HUDEP-2 (cell line): Measurements from ENCODE around the gene TSNAXIP1.
A peak's percentile ranks its signal among the peaks of the same experiment; 100 is the strongest.

Experiments
- DNase-seq, 76 experiments: peaks; one replicate each; lab custom pipeline; 2025; ENCODE audit not compliant: unreplicated experiment in 76 of 76; lab: John Stamatoyannopoulos, UW

Gene TSNAXIP1

GRCh38 chr16:67806428-67807147 lies at the start of gene TSNAXIP1, which contains the start of gene RANBP10:
Gene TSNAXIP1 (plus strand): TSS chr16:67806889. CDS start chr16:67807150, 261 bp downstream.
Gene RANBP10 (minus strand): TSS chr16:67806560. CDS start chr16:67806536, 24 bp downstream.
- peak; percentile 78 to 99 (median 96) for DNase-seq

DNA sequence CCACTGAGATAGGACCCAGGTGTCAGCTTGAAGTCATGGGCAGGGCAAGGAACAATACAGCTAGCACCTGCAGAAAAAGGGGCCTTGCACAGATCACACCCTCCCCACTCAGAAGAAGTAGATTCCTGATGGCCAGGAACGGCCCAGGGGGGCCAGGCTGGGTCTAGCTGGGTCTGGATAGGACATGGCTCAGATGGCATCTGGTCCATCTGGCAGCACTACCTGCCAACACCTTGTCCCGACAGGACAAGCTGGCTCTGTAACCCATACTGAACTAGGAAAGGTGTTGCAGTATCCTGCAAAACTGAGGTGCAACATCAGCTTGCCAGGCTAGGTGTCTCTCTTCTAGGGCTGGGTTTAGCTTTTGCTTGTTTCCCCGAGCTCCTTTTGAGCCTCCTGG lies 48.7 kb upstream of the TSNAXIP1 start:
- no peak for DNase-seq

DNA sequence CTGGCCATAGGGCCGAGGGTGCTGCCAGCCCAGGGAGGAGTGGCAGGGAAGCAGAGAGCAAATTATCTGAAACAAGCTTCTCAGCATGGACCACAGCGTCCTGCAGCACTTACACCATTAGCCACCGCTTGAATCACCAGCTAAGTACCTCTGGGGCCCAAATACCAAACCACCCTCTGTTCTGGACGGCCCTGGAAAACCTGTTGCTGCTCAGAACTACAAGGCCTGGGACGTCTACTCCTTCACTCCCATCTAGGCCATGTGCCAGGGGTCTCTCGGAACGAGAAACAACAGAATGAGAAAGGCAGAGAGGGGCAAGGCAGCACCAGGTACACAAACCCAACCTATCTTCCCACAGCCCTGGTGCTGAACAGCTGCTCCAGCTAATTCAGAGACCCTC lies 47.7 kb upstream of the TSNAXIP1 start:
- DNase-seq: no peak

- peak in 71 of 76 experiments; percentile 36 to 91 (median 74) for DNase-seq
These were observed 46.3 kb upstream of the TSNAXIP1 start for GRCh38 chr16:67760206-67760955.

- no peak for DNase-seq
These were observed 45.8 kb upstream of the TSNAXIP1 start for GRCh38 chr16:67760956-67761230.

DNA sequence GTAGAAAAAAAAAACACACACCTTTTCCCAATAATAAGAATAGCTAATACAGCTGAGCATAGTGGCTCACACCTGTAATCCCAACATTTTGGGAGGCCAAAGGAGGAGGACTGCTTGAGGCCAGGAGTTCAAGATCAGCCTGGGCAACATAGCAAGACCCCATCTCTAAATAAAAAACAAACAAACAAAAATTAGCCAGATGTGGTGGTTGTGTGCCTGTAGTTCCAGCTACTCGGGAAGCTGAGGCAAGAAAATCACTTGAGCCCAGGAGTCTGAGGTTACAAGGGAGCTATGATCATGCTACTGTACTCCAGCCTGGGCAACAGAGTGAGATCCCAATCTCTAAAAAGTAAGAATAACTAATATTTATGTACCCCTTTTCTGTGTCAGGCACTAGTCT lies 44.8 kb upstream of the TSNAXIP1 start:
- no peak for DNase-seq

GRCh38 chr16:67762385-67762784 lies 44.3 kb upstream of the TSNAXIP1 start:
- DNase-seq: no peak

DNA sequence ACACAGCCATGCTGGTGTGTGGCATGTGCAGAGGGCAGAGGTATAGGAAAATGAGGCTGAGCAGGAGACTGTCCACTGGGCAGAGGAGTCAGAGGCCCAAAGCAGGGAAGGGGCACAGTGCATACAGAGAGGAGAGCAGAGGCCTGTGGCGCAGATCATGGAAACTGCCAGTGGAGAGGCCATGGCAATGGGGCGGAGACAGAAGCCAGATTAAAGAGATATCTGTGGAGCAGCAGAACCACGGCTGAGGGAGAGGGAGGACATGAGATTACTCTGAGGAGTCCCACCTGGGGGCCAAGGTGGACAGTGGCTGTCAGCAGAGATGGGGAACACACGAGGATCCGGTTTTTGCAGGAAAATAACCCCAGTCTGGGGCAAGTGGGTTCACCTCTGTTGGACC lies 43.6 kb upstream of the TSNAXIP1 start:
- peak in 25 of 76 experiments; percentile 9 to 43 (median 25) for DNase-seq

GRCh38 chr16:67764158-67764667 lies 42.5 kb upstream of the TSNAXIP1 start:
- no peak for DNase-seq

DNA sequence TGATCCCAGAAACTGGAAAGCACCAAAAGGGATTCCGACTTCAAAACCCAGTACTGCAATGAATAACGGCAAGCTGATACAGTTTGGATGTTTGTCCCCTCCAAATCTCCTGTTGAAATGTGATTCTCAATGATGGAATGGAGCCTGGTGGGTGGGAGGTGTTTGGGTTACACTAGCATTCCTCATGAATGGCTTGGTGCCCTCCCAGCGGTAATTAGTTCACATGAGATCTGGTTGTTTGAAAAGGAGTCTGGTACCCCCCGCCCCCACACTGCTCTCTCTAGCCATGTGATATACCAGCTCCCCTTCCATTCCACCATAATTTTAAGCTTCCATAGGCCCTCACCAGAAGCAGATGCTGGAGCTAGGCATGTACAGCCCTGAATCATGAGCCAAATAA lies 40.4 kb upstream of the TSNAXIP1 start:
- DNase-seq: no peak

DNA sequence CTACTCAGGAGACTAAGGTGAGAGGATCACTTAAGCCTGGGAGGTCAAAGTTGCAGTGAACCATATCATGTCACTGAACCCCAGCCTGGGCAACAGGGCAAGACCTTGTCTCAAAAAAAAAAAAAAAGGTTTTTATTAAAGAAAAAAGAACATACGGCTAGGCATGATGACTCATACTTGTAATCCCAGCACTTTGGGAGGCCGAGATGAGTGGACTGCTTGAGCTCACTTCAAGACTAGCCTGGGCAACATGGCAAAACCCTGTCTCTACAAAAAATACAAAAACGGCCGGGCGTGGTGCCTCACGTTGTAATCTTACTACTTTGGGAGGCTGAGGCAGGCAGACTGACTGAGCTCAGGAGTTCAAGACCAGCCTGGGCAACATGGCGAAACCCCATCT lies 38.7 kb upstream of the TSNAXIP1 start:
- DNase-seq: peak in 4 of 76 experiments; percentile 7 to 17 (median 15)

DNA sequence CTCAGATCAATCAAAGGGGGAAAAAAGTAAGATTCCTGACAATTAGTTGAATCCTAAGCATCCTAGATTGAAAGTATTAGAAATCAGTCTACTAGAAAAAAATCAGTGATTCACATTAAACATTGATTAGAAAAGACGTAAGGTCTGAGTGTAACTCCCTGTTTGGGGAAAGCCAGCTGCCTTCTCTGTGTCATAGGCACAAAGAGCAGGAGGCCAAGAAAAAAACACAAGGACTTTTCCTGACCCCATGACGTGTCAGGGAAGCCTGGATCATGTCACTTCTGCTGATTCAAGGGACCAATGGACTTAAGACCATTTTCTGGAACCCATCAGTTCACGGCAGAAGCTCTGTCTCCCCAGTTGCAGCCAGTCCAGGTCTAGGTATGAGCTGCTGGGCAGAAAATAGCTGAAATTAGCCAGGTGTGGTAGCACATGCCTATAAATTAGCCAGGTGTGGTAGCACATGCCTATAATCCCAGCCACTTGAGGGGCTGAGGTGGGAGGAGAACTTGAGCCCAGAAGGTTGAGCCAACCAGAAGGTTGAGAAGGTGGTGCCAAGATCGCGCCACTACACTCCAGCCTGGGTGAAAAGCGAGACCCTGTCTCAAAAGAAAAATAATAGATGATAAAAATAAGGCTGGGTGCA lies 36.2 kb upstream of the TSNAXIP1 start:
- DNase-seq: no peak

DNA sequence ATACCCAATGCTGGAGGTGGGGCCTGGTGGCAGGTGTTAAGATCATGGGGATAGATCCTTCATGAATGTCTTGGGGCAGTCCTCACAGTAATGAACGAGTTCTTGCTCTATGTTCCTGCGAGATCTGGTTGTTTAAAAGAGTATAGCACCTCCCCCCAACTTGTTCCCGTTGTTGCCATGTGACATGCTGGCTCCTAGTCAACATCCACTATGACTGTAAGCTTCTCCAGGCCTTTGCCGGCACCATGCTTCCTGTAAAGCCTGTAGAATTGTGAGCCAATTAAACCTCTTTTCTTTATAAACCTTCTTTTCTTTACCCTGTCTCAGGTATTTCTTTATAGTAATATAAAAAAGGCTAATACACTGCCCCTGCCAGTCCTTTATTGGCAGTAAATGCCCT lies 33.6 kb upstream of the TSNAXIP1 start:
- peak in 5 of 76 experiments; percentile 8 to 21 (median 14) for DNase-seq

DNA sequence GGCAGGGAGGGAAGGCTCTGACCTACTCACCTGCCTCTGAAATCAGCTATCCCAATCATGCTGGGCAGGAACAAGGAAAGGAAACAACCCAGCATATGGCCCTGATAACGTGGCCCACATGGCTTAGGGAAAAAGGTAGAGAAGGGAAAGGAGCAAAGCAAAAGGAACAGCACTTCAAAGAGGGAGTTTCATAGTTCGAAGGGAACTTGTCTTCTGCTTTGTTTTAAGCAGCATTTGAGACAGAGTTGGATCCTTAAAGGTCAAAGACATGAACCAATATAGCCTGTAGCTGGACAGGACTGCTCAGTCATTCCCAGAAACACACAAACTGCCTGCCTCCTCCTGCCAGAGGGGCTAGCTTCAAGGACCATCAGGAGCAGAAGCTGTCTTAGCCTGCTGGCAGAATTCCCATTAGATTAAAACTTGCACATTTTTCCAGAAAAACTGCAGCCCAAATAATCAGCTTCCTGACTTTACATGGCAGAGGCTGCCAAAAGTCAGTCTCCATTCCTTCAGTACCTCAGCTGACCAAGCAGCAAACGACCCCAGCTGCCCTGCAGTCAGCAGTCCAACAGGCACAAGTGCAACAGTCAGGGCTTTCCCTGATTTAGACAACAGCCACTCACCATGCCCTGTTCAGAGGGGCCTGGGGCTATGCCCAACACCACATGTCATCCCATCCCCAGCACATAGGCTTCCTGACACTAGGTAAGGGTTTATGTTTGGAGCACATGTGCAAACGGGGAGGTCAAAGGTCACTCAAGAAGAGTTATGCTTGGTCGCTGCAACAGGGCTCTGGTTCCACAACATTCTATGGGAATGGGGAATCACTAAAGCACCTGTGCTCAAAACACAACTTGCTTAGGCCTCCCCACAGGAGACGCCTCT lies 32.9 kb upstream of the TSNAXIP1 start:
- DNase-seq: no peak

- no peak for DNase-seq
These were observed 32.2 kb upstream of the TSNAXIP1 start for GRCh38 chr16:67774457-67774853.

- DNase-seq: no peak
These were observed 31.4 kb upstream of the TSNAXIP1 start for GRCh38 chr16:67775273-67775672.

DNA sequence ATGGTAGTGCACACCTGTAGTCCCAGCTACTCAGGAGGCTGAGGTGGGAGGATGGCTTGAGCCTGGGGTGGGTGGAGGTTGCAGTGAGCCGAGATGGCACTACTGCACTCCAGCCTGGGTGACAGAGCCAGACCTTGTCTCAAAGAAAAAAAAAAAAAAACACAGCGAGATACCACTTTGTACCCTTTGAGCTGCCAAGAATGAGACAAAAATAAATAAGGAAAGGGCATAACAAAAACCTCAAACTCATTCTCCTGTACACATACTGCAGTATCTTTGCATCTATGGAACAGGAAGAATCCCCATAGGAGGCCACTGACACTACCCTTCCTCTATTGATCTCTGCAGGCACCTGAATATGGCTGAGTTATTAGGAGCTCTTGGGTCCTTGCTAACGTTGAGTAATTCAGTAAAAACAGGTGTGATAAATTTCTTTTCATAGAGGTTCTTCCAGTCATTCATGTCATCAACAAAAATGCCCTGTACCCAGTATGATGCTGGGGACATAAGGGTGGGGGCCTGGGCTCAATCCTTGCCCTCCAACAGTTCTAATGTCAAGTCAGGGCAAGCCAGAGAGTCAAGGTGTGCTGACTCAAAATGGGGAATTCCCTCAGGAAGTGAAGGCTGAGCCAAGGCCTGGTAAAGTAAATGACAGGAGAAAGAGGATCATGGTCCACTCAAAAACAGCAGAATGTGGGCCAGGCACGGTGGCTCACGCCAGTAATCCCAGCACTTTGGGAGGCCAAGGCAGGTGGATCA lies 27.3 kb upstream of the TSNAXIP1 start:
- no peak for DNase-seq

DNA sequence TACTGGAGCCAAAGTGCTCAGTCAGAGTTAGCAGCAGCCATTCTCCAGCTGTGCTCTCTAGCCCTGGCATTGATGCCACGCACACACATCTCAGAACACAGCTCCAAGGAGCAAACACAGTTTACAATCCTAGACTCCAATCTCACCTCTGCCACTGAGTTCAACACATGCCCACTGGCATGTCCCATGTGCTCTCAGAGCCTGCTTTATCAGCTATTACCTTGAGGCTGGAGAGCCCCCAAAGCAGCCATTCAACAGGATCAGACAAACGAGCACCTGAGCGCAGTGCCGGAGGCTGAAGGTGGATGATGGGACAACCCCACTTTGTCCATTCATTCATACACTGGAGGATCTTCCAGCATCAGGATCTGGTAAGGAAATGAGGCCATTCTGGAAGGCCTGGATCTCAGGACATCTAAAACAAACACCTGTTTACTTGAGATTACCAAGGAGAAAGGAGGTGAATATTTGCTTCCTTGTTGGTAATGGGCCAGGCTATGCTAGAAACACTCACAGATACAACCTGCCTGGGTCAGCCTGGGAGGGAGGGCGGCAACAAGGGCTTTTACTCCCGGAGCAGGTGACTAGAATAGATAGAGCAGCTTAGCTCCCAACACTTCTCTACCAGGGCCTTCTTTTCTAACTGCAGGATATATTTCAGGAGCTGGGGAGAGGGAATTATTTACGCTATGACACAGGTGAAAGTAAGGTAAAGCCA lies 25.7 kb upstream of the TSNAXIP1 start:
- DNase-seq: peak in 67 of 76 experiments; percentile 15 to 88 (median 58)

- DNase-seq: peak in 72 of 76 experiments; percentile 21 to 88 (median 64)
These were observed 25.1 kb upstream of the TSNAXIP1 start for GRCh38 chr16:67781565-67781921.
